ENCODE data around the gene IFI27L2.

- TF ChIP-seq CTCF (IDR thresholded peaks at IDR 0.05) (no peak), POLR2A (IDR thresholded peaks at IDR 0.05) (no peak)
Measured at GRCh38 chr14:94165744-94166143, 36.3 kb upstream of the IFI27L2 start.

Measured in transverse colon (tissue), 3 donors.